ENCODE results near the gene ZNF581.

ZNF581 gene, protein sequence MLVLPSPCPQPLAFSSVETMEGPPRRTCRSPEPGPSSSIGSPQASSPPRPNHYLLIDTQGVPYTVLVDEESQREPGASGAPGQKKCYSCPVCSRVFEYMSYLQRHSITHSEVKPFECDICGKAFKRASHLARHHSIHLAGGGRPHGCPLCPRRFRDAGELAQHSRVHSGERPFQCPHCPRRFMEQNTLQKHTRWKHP

DNA sequence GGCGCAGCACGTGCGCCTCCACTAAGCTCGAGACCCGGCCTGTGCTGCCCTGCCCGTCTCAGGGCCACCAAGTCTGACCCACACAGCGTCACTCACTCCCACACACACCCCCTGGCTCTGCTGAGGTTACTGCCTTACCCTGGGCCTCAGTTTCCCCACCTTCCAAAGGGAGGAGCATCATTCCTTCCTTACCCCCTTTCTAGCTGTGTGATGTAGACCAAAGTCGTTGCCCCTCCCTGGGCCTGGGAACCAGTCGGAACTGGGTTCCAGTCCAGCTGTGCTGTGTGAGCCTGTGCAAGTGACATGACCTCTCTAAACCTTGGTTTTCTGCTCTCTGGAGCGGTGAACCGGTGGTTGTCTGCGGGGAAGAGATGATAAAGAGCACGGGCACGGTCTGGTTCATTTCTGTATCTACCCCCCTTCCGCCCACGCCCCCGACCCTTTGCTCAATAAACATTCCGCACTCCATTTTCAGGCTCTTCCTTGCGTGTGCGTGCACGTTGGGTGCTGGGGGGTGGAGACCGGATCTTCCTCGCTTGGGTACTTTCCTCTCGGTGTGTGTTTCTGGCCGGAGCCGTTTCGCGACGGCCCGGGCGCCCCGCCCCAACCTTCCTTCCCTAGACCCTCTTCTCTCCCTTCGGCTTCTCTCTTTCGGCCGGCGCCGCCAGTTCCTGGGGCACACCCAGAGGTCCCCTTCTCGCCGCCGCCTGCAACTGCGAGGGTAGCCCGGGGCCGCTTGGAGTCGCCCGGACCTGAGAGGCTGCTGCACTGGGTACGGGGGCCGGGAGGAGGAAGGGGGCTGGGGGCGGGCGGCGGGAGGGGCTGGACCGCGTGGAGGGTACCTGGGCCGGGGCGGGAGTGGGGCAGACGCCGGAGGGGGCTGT, at the start of gene ZNF581:
TSS of gene ZNF581 (plus strand) at position 647 of the 884 bp plus-strand sequence. CDS start 923 bp downstream, outside the sequence.
- peak; percentile 45 for DNase-seq

GRCh38 chr19:55594996-55595545, 48.4 kb upstream of the ZNF581 start:
- no peak for DNase-seq

DNA sequence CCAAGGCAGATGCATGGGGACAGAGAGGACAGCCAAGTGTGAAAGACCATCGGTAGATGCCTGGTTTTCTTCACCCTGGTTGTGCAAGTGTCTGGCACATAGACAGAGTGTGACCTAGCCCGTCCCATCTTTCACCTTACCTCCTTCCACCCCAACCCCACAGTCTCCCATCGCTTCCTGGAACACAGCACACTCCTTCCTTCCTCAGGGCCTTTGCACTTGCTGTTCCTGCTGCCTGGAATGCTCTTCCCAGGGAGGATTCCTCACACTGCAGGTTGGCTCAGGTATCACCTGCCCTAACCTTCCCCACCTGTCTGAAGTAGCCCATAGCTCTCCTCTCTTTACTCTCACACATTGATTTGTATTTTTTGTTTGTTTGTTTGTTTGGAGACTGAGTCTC, 47.1 kb upstream of the ZNF581 start:
- no peak for DNase-seq

DNA sequence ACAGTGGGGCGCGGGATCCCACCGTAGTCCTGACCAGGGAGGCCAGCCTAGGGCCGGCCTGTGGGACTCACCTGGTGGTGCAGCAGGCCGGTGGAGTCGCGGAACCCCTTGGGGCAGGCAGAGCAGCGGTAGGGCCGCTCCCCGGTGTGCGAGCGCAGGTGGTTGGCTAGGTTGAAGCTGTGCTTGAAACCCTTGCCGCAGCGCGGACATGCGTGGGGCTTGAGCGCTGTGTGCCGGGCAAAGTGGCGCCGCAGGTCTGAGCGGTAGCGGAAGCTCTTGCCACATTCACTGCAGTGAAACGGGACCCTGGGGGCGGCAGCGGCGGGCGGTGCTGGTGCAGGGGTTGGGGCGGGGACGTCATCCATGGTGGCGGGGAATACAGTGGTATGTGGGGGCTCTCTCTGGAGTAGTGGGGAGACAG, 45.9 kb upstream of the ZNF581 start:
- no peak for DNase-seq

DNA sequence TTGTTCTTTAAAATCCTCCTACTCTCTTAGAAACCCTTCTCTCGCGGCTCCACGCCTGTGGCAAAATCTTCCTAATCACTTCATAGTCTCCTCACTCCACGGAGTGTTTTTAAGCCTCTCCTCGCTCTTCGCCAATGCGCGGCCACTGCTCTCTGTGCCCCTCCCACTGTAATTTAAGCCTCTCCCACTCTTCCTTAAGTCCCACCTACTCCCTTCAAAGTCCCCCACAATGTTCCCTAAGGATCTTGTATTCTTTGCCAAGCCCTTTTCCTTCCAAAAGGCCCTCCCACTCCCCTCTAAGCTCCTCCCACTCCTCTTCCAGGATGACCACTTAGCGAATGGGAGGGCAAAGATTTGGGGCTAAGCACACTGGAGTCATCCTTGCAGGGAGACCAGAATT, 45.4 kb upstream of the ZNF581 start:
- DNase-seq: no peak

DNA sequence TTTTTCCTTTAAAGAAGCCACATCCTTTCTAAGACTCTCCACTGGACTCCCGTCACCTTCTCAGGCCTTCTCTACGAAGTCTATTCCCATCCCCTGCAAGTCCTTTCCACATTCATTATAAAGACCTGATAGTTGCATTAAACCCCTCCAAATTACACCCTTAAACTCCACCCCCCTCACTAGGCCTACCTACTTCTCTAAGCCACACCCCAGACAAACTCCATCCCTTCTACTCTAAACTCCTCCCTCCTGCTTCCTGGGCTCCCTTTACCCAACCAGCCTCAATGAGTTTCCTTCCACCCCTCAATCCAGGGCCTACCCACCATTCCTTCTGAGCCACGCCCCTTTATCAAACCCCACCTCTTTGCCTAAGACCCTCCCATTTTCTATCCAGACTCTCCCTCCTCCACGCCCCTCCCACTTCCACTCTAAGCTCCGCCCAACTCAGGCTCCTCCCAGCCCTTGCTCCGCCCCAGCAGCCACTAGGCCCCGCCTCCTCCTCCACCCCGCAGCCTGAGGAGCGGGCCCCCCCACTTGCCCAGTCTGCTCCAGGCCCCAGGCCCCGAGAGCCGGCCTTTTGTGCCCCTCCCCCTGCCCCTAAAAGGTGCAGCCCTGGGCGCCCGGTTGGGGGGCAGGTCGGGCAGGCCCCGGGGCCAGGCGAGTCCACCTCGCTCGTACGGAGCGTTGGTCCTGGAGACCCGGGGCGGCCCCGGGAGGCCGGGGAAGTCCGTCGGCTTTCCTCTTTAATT, 44.6 kb upstream of the ZNF581 start:
- peak; percentile 88 for DNase-seq

DNA sequence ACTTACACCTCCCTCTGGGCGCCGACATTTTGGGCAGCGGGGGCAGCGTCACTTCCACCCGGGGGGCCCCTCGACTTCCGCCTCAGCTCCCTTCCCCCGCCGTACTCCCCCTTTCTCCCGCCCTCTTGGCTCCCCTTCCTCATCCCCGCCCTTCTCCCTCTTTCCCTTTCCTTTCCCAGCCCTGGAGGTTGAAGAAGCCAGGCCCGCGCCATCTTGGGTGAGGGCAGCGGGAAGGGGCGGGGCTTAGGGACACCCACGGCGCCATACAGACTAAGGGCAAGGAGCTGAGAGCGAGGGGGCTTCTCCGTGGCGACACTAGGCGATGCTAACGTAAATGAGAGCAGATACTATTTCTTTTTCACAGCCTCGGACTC, 44.0 kb upstream of the ZNF581 start, which contains the start of gene FIZ1:
TSS of gene FIZ1 (minus strand) at position 50 of the 374 bp plus-strand sequence. CDS start 1,652 bp downstream, outside the sequence.
- DNase-seq: peak; percentile 97

- DNase-seq: peak; percentile 88
Measured at GRCh38 chr19:55599842-55600661, 43.4 kb upstream of the ZNF581 start, which contains the start of gene ZNF524. Gene ZNF524 (plus strand): TSS chr19:55600288. CDS start chr19:55602113, 1,825 bp downstream.

DNA sequence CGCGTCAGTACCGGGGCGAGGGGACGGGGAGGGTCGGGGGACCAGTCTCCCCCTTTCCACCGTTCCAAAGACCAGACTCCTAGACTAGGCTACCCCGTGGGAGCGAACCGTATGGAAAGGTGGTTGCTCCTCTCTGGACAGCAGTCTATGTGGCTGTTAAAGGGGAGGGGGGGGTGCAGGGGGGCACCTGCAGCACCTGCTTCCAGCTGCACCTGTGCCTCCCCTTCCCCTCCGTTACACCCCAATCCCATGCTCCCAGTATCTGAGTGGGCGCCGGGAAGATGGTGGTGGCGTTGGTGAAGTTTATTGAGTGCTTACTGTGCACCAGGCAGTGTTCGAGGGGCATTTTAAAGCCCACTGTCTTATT, 42.8 kb upstream of the ZNF581 start:
- no peak for DNase-seq

DNA sequence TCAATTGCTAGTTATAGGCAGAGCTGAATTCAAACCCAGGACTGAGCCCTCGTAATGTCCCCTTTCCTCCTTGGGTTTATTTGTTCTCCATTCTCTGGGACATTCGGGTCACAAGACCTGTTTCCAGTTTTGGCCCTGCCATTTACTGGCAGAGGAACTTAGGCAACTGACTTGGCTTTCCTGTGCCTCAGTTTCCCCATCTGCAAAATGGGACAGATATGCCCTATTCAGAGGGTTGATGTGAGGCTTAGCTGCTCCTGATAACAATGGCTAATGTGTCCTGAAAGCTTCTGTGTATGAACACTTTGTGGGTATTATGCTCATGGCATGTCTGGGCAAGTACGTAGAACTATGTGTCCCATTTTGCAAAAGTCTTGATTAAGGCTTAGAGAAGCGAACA, 42.4 kb upstream of the ZNF581 start:
- DNase-seq: no peak

DNA sequence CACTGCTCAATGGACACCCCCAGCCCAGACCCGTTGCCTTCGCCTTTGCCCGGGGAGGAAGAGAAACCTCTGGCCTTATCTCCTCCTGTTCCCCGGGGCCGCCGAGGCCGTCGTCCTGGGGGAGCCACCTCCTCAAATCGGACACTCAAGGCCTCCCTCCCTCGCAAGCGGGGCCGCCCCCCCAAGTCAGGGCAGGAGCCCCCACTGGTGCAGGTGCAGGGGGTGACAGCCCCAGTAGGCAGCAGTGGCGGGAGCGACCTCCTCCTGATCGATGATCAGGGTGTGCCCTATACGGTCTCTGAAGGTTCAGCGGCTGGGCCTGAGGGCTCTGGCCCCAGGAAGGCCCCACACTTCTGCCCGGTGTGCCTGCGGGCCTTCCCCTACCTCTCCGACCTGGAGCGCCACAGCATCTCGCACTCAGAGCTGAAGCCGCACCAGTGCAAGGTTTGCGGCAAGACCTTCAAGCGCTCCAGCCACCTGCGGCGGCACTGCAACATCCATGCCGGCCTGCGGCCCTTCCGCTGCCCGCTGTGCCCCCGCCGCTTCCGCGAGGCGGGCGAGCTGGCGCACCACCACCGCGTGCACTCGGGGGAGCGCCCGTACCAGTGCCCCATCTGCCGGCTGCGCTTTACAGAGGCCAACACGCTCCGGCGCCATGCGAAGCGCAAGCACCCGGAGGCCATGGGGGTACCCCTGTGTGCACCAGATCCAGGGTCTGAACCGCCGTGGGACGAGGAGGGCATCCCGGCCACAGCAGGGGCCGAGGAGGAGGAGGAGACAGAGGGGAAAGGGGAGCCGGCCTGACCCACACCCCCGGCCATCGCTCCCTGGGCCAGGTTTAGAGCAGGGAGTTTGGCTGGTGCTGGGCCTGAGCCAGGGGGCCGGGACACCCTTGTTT, 41.1 kb upstream of the ZNF581 start:
- no peak for DNase-seq

GRCh38 chr19:55603115-55603514, 40.3 kb upstream of the ZNF581 start:
- no peak for DNase-seq

DNA sequence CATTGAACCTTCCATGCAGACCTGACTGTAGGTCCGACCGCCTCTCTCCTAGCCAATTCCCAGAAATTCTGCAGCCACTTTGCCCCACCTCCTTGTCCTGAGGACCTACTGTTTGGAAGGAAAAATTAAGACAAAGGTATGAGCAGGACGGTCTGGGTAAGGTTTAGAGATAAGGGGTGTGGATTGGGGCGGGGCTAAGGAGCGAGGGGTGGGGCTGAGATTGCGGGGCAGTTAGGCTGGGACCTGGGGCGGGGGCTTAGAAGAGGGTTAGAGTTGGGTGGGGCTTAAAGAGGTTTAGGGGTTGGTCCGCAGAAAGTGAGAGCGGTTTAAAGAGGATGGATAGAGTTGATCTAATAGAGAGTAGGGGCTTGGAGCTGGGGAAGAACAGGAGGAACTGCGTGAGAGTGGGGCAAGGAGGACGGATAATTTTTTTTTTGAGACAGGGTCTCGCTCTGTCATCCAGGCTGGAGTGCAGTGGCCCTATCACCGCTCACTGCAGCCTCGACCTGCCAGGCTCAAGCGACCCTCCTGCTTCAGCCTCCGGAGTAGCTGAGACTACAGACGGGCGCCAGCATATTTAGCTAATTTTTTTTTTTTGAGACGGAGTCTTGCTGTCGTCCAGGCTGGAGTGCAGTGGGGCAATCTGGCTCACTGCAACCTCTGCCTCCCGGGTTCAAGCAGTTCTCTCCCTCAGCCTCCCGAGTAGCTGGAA, 39.7 kb upstream of the ZNF581 start:
- no peak for DNase-seq

- peak; percentile 99 for DNase-seq
Measured at GRCh38 chr19:55605207-55605636, 38.2 kb upstream of the ZNF581 start.

- peak; percentile 72 for DNase-seq
Measured at GRCh38 chr19:55605637-55606470, 37.6 kb upstream of the ZNF581 start, which contains the start of gene ZNF865. Gene ZNF865 (plus strand): TSS chr19:55605647. CDS start chr19:55613619, 7,972 bp downstream.

DNA sequence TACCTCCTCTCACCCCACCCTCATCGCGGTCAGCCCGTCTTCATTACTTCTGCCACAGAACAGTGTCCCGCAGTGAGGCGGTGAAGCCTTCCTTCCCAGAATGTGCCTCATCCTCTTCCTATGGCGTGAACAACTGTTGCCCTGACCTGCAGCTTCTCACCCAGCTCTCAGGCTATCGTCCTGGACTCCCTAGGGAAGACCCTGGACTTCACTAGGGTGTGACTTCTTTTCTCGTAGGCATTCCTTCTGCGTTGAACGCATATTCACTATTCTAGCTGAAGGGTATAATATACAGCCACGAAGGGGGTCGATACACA, 37.0 kb upstream of the ZNF581 start:
- no peak for DNase-seq

GRCh38 chr19:55606817-55607216, 36.6 kb upstream of the ZNF581 start:
- no peak for DNase-seq

DNA sequence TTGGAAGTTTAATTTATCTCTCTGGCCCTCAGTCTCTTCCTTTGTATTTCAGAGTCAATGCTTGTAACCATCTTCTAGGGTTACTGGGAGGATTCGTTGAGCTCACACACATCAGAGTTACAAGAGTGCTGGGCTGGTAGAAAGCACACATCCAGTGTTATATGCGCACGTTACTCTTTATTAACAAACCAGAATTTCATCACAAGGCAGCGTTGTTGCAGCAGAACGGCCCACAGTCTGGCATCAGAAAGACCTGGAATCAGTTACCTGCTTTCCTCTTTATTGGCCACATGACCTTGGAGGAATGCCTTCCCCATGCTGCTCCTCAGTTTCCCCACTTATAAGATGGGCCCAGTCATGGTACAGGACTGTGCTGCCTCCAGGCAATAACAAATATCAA, 34.1 kb upstream of the ZNF581 start:
- no peak for DNase-seq

DNA sequence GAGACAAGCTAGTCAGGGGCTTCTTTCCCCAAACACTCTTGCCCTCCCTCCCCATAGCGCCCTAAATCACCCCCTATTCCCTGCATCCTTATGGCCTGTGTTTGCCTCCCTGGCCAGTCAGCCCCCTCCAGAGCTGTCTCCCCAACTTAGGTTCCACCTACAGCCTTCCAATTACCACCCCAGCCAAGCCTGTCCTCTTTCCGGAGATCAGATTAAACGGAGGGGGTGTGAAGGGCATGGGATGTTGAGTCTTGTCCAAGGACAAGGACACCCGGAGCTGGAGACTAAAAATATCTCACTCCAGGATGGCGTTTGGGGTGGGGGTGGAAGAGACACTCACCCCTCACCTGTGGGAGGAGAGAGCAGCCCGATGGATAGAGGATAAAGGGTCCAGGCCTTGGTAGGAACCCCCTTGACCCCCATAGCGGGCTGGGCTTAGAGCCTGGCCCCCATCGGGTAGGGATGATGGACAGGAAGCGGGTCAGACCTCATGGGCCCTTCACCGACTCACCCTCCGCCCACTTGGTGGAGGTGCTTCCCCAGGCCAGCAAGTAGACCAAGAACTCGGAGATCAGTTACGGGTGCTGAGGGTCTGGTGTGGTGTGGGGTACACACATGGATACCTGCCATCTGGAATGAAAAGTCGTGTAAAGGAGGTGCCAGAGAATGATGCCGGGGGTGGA, 32.0 kb upstream of the ZNF581 start:
- no peak for DNase-seq

Data from COR-L47 (cell line).